Cerebellar nuclear complex (tissue), 1 donor: ENCODE data around the gene ZNF423.

Experiments used
- DNase-seq, 2 experiments: peaks; one replicate each; lab custom pipeline; 2025; lab: John Stamatoyannopoulos, UW

The ZNF423 gene

GRCh38 chr16:49473131-49473530 is 382.8 kb downstream of the ZNF423 start:
- no peak for DNase-seq

GRCh38 chr16:49472598-49472997 is 383.3 kb downstream of the ZNF423 start:
- DNase-seq = no peak

GRCh38 chr16:49471038-49471727 is 384.7 kb downstream of the ZNF423 start:
- no peak for DNase-seq

GRCh38 chr16:49470513-49470991 is 385.4 kb downstream of the ZNF423 start:
- no peak for DNase-seq

- DNase-seq = no peak
These were observed 385.9 kb downstream of the ZNF423 start for GRCh38 chr16:49469930-49470451.

- no peak for DNase-seq
These were observed 386.6 kb downstream of the ZNF423 start for GRCh38 chr16:49469311-49469670.

GRCh38 chr16:49468611-49469310 is 387.2 kb downstream of the ZNF423 start:
- DNase-seq = no peak

- no peak for DNase-seq
These were observed 388.2 kb downstream of the ZNF423 start for GRCh38 chr16:49467540-49468372.

- no peak for DNase-seq
These were observed 389.0 kb downstream of the ZNF423 start for GRCh38 chr16:49466881-49467280.

- DNase-seq = no peak
These were observed 389.4 kb downstream of the ZNF423 start for GRCh38 chr16:49466529-49466831.

- DNase-seq = no peak
These were observed 390.0 kb downstream of the ZNF423 start for GRCh38 chr16:49465661-49466528.

GRCh38 chr16:49464877-49465504 is 390.9 kb downstream of the ZNF423 start:
- DNase-seq = no peak

GRCh38 chr16:49464093-49464492 is 391.8 kb downstream of the ZNF423 start:
- DNase-seq = no peak

- no peak for DNase-seq
These were observed 392.4 kb downstream of the ZNF423 start for GRCh38 chr16:49463529-49463928.

GRCh38 chr16:49462989-49463371 is 392.9 kb downstream of the ZNF423 start:
- DNase-seq = no peak

- no peak for DNase-seq
These were observed 393.4 kb downstream of the ZNF423 start for GRCh38 chr16:49462362-49462988.

GRCh38 chr16:49461517-49461951 is 394.4 kb downstream of the ZNF423 start:
- DNase-seq = no peak

GRCh38 chr16:49460786-49461470 is 395.0 kb downstream of the ZNF423 start:
- no peak for DNase-seq

- no peak for DNase-seq
These were observed 395.8 kb downstream of the ZNF423 start for GRCh38 chr16:49459953-49460735.
